ENCODE measurements around the gene C17orf58. TPM values are rescaled to one million over a fixed set of nuclear protein-coding genes. Genes with fewer than 3 reads are reported as not detected.

Gene C17orf58
- total and polyA plus RNA-seq, 2 of the 4 experiments (the other 2 are of a cell fraction): 7.2 to 10.2 TPM

DNA sequence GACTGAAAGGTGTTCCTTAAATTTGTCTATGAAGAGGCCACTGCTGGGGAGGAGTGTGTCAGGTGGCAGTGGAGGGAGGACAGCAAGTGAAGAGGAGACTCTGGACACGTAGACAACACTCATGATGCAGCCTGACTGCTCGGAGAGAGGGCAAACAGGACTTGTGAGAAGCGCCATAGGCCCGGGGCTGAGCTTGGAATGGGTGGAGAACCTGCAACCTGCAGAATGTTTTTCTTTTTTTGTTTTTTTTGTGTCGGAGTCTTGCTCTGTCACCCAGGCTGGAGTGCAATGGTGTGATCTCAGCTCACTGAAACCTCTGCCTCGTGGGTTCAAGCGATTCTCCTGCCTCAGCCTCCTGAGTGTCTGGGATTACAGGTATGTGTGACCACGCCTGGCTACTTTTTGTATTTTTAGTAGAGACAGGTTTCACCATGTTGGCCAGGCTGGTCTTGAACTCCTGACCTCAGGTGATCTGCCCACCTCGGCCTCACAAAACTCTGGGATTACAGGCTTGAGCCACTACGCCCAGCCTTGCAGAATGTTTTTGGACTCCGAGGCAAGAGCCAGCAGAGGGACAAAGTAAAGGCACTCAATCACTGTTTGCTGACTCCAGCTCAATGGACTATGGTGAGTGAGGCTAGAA is 18.9 kb upstream of the C17orf58 start:
- Histone ChIP-seq H4K20me1 (ENCODE audit: insufficient read depth, low read length) (peaks cover 5% of the 10 kb centered on the region; the same call in 1 of the 2 replicates), H2AK9ac (replicated peaks; ENCODE audit: low read depth, low read length, poor library complexity) (no peak overlapping the region), H3K14ac (replicated peaks; ENCODE audit: low read depth, low read length) (no peak overlapping the region), H2BK120ac (ENCODE audit: low read depth, low read length) (no peak overlapping the region), H3K4ac (ENCODE audit: low read depth, low read length) (no peak overlapping the region), H3K9me3 (ENCODE audit: control insufficient read depth, insufficient read depth, low read length) (no peaks in the 10 kb centered on the region), H2BK5ac (ENCODE audit: low read depth, low read length, poor library complexity, severe bottlenecking) (no peak overlapping the region), H3K9ac (ENCODE audit: low read depth, low read length) (no peak overlapping the region), H2AFZ (replicated peaks; ENCODE audit: low read length, poor library complexity) (peak overlapping the region; percentile 58), H2BK15ac (ENCODE audit: low read depth, low read length) (no peak overlapping the region), H3K79me1 (ENCODE audit: low read depth in 1 of 2, low read length in 2 of 2) (no peaks in the 10 kb centered on the region), H3K9me1 (ENCODE audit: insufficient read depth, low read length) (no peaks in the 10 kb centered on the region), H3K4me1 (ENCODE audit: control insufficient read depth, insufficient read depth, low read length) (no peaks in the 10 kb centered on the region), H3K27ac (ENCODE audit: insufficient read depth, low read length) (no peak overlapping the region), H3K27me3 (ENCODE audit: control insufficient read depth, insufficient read depth, low read length) (peaks cover 7% of the 10 kb centered on the region), H3K18ac (ENCODE audit: low read depth, low read length) (no peak overlapping the region), H4K8ac (ENCODE audit: low read depth in 2 of 2, low read length in 2 of 2) (no peak overlapping the region), H3K23ac (ENCODE audit: low read depth, low read length) (no peak overlapping the region), H4K91ac (ENCODE audit: insufficient read depth, low read depth, low read length) (no peak overlapping the region), H3K36me3 (ENCODE audit: control insufficient read depth, insufficient read depth, low read length) (no peaks in the 10 kb centered on the region), H3K4me3 (ENCODE audit: insufficient read depth, low read depth, low read length) (no peak overlapping the region), H2AK5ac (ENCODE audit: low read depth, low read length) (no peak overlapping the region), H4K5ac (ENCODE audit: low read depth, low read length) (no peak overlapping the region), H2BK20ac (ENCODE audit: low read depth, low read length) (no peak overlapping the region), H3K4me2 (ENCODE audit: low read depth, low read length) (no peak overlapping the region), H3K56ac (ENCODE audit: extremely low read depth, insufficient read depth, low read length) (no peak overlapping the region)
- no peak for DNase-seq
- intact Hi-C loops (cut with micrococcal nuclease) (no loop called here), in situ Hi-C loops (cut with MboI; ENCODE audit: low sequenced_read_pairs) (no loop called here), dilution Hi-C loops (cut with HindIII; ENCODE audit: low sequenced_read_pairs, unreplicated experiment) (no loop called here)
- ATAC-seq (ENCODE audit: low read depth): no peak
- 80% methylated on average over 1 of the region's 11 CpGs; no CpG with 5 or more reads in 1 of the 2 experiments for WGBS, 2 experiments (ENCODE audit: extremely low coverage in 2 of 2, insufficient read length in 1 of 2)
- ChIA-PET POLR2A (ENCODE audit: unreplicated experiment) (no interaction called here), CTCF (interaction anchor here (1.0 kb wide), 1 partner anchor 12 kb away, joined by 3 read pairs; no protein-coding TSS in a partner anchor)
- no peak for TF ChIP-seq NFE2L2 (IDR thresholded peaks at IDR 0.05; ENCODE audit: low read depth, low read length)
- no peak for TF ChIP-seq CHD1 (IDR thresholded peaks at IDR 0.05; ENCODE audit: low read depth, low read length)
- no peak for TF ChIP-seq MAFK (IDR thresholded peaks at IDR 0.05; ENCODE audit: low read depth, low read length)
- TF ChIP-seq CTCF (conservative IDR thresholded peaks at IDR 0.05; ENCODE audit: low read depth, low read length): no peak
- TF ChIP-seq RFX5 (IDR thresholded peaks at IDR 0.05; ENCODE audit: low read depth, low read length): no peak
- no peak for TF ChIP-seq ELK1 (IDR thresholded peaks at IDR 0.05; ENCODE audit: borderline replicate concordance, low read depth, low read length)
- TF ChIP-seq RAD21 (IDR thresholded peaks at IDR 0.05; ENCODE audit: low read length): no peak
- no peak for TF ChIP-seq BHLHE40 (IDR thresholded peaks at IDR 0.05; ENCODE audit: low read depth, low read length)
- no peak for TF ChIP-seq MXI1 (IDR thresholded peaks at IDR 0.05; ENCODE audit: borderline replicate concordance, low read depth, low read length)
- TF ChIP-seq MAZ (IDR thresholded peaks at IDR 0.05; ENCODE audit: borderline replicate concordance, low read depth, low read length): no peak
- no peak for TF ChIP-seq POLR2A (IDR thresholded peaks at IDR 0.05; ENCODE audit: low read depth, low read length)
- TF ChIP-seq RCOR1 (IDR thresholded peaks at IDR 0.05; ENCODE audit: insufficient replicate concordance, low read length): no peak
- TF ChIP-seq, protein P1, sequence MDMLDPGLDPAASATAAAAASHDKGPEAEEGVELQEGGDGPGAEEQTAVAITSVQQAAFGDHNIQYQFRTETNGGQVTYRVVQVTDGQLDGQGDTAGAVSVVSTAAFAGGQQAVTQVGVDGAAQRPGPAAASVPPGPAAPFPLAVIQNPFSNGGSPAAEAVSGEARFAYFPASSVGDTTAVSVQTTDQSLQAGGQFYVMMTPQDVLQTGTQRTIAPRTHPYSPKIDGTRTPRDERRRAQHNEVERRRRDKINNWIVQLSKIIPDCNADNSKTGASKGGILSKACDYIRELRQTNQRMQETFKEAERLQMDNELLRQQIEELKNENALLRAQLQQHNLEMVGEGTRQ (IDR thresholded peaks at IDR 0.05; ENCODE audit: low read depth, low read length): no peak
- TF ChIP-seq CEBPB (IDR thresholded peaks at IDR 0.05; ENCODE audit: low read depth, low read length): no peak
- TF ChIP-seq SMC3 (IDR thresholded peaks at IDR 0.05; ENCODE audit: low read depth, low read length): no peak
- BruUV-seq (replicated peaks): no TSS peak

Measured in IMR-90 (cell line).